Measurements from ENCODE around the gene RASSF5. TPM values are rescaled to one million over a fixed set of nuclear protein-coding genes. Genes with fewer than 3 reads are reported as not detected.

The RASSF5 gene
- total and polyA plus RNA-seq, 2 of the 13 experiments (the other 11 are each of a cell fraction or from before 2014, with no cell fraction given), result 0.18 to 0.40 TPM

DNA sequence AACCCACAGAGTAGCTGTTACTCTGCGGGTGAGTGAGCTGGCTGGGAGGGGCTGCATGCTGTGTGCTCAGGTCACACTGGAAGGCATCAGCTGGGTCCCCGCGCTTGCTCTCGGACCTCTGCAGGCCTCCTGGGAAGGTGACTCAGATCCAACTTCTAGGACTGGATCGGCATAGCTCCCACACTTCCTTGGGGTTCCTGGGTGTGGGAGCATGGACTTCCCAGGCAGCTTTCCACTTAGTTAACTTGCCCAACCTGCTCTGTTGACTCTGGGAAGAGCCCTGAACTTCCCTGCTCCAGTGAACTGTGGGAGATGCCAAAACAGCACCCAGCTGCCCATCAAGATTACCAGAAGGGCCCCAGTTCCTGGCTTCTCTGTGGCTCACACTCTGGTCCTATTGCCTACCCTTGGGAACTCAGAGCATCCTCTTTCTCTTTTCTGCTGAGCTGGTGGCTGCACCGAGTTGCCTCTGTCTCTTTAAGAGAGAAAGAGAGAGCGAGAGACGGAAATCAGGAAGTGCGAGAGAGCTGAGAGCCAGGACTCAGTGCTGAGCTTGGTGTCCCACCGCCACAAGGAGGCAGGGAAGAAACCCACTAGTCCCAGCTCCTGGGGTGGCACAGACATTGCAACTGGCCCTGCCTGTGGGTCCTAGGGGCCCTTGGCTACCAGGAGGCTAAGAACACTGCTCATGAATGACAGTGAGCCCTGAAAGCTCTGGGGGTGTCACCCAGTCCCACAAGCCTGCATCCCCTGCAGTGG, 37.2 kb upstream of the RASSF5 start, which contains the start of gene IKBKE (continued):
- TF ChIP-seq MEF2D (CRISPR knock-in tag; IDR thresholded peaks at IDR 0.05) (peak; percentile 45; the same call in 1 of the 2 replicates), FLYWCH1 (CRISPR knock-in tag; IDR thresholded peaks at IDR 0.05) (no peak), ARID2 (CRISPR knock-in tag; IDR thresholded peaks at IDR 0.05; ENCODE audit: borderline replicate concordance) (no peak), FOSL2 (CRISPR knock-in tag; IDR thresholded peaks at IDR 0.05) (0 out of 2 replicates have a peak, but pooled peaks have one; percentile 24), ZNF784 (CRISPR knock-in tag; IDR thresholded peaks at IDR 0.05; ENCODE audit: borderline replicate concordance) (no peak), ZBTB3 (CRISPR knock-in tag; IDR thresholded peaks at IDR 0.05; ENCODE audit: borderline replicate concordance, low read depth) (no peak), ZSCAN22 (CRISPR knock-in tag; IDR thresholded peaks at IDR 0.05) (no peak), FOSL1 (CRISPR knock-in tag; IDR thresholded peaks at IDR 0.05; ENCODE audit: borderline replicate concordance) (no peak), E2F1 (CRISPR knock-in tag; IDR thresholded peaks at IDR 0.05) (no peak), SRF (IDR thresholded peaks at IDR 0.05; ENCODE audit: low read depth, low read length) (no peak), KIAA2018 (CRISPR knock-in tag; IDR thresholded peaks at IDR 0.05; ENCODE audit: borderline replicate concordance) (no peak)
- TF ChIP-seq, protein P1, sequence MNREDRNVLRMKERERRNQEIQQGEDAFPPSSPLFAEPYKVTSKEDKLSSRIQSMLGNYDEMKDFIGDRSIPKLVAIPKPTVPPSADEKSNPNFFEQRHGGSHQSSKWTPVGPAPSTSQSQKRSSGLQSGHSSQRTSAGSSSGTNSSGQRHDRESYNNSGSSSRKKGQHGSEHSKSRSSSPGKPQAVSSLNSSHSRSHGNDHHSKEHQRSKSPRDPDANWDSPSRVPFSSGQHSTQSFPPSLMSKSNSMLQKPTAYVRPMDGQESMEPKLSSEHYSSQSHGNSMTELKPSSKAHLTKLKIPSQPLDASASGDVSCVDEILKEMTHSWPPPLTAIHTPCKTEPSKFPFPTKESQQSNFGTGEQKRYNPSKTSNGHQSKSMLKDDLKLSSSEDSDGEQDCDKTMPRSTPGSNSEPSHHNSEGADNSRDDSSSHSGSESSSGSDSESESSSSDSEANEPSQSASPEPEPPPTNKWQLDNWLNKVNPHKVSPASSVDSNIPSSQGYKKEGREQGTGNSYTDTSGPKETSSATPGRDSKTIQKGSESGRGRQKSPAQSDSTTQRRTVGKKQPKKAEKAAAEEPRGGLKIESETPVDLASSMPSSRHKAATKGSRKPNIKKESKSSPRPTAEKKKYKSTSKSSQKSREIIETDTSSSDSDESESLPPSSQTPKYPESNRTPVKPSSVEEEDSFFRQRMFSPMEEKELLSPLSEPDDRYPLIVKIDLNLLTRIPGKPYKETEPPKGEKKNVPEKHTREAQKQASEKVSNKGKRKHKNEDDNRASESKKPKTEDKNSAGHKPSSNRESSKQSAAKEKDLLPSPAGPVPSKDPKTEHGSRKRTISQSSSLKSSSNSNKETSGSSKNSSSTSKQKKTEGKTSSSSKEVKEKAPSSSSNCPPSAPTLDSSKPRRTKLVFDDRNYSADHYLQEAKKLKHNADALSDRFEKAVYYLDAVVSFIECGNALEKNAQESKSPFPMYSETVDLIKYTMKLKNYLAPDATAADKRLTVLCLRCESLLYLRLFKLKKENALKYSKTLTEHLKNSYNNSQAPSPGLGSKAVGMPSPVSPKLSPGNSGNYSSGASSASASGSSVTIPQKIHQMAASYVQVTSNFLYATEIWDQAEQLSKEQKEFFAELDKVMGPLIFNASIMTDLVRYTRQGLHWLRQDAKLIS (CRISPR knock-in tag; IDR thresholded peaks at IDR 0.05), result no peak
